HG03097 (cell line): ENCODE data around the gene FAM24B.

ENCODE experiments used
- ATAC-seq: cut with Tn5 transposase; IDR thresholded peaks from one replicate; pipeline ENCODE4 v1.9.1; 2021; ENCODE audit not compliant: unreplicated experiment, low FRiP score

Gene FAM24B

DNA sequence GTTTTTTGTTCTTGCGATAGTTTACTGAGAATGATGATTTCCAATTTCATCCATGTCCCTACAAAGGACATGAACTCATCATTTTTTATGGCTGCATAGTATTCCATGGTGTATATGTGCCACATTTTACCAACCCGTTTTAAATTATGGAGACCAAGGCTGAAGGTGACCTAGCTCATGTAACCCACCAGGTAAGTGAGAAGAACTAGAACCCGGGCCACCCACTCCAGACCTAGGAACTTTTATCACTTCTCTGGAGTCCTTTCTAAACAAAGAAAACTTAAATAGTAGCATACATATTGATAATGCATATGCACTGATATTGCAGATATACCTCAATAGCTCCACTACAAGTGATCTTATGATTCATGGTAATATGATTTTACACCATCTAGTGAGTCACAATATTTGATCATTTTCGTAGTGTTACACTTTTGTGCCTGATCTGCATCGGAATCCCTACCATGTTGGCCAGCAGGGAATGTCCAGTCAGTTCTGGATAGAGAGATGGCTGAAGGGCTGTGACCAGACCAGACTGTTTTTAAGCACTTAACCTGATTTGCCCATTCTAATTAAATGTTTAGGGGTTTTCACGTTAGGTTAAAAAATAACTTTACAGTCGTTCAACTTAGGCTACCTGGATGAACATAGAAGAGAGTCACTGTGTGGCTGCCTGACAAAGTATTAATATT lies 49.0 kb downstream of the FAM24B start:
- no peak for ATAC-seq

DNA sequence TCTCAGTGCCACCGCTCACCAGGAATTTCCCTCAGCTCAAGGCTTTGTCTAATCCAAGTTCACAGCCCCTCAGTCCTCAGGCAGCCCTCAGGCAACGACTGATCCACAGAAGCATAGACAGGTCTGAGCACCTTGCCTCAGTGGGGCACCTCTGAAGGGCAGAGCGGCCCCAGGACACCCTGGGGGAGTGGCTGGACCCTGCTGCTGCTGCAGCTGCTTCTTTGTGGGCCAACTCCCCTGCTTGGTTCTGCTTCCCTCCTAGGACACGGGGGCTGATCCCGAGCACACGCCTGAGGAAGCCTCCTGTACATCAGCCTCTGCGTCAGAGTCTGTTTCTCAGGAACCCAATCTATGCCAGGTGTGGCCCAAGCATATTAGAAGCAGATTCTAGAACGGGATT lies 49.9 kb downstream of the FAM24B start:
- ATAC-seq, result no peak

DNA sequence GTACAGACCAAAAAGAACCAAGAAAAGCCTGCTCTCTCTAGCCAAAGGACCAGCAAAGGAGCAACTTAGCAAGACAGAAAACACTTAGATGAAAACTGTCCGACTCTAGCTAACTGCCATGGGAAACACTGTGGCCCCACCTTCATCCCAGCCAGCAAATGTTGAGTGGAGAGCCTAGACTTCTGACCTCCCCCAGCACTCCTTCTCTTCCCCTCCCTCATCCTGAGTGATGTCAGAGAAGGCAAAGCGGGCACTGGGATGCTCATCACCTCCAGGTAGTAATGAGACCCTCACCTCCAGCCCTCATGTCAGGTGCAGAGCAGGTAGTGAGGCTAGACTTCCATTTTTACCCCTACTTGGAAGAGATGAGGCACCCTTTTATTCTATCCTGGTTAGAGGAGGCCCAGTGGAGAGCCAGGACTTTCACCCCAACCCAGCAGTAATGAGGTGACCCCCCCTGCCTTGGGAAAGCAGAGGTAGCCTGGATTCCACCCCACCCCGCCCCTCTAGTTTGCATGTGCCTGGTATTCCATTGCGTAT lies 50.6 kb downstream of the FAM24B start:
- no peak for ATAC-seq

DNA sequence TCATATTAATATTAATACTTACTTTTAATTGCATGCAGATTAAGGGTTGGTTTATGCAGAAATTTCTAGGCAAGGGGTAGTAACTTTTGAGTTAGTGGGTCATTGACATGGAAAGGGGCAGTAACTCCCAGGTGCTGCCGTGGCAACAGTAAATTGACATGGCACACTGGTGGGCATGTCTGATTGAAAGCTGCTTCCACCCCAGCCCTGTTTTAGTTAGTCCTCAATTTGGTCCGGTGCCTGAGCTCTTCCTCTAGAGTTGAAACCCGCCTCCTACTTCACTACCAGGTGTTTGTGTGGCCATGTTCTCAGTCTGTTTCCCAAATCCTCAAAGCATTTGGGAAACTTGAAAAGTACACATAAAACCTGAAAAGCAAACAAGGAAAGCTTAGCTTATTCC lies 52.1 kb downstream of the FAM24B start:
- ATAC-seq, result no peak

DNA sequence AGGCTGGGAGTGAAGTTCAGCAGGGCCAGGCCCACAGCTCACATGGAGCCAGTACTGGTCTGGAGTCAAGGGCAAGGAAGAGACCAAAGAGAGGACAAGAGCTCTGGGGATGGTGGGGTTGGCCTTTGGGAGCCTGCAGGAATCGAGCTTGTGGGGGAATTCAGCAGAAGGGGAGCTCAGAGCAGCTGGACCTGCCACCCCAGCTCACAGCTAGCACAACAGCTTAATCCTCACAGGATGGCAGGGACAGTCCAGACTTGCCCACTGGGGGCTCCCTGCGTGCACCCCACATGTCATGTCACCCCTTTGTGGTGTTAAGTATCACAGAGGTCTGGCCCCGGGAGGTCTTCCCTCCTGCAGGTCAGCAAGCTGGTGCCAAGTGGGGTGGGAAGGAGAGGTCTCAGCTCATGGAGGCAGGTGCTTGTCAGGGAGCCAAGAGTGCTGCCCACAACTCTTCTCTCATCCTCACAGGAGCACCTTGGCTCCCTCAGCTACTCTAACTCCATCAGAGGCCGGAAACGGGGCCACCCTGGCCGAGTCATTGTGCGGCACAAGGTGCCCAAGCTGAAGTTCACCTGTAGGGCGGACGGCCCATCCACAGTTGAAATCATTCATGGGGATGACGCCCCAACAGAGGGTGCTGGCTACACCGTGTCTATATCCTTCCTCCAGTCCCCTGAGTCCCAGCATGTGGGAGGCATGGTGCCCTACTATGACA lies 56.2 kb downstream of the FAM24B start:
- no peak for ATAC-seq

DNA sequence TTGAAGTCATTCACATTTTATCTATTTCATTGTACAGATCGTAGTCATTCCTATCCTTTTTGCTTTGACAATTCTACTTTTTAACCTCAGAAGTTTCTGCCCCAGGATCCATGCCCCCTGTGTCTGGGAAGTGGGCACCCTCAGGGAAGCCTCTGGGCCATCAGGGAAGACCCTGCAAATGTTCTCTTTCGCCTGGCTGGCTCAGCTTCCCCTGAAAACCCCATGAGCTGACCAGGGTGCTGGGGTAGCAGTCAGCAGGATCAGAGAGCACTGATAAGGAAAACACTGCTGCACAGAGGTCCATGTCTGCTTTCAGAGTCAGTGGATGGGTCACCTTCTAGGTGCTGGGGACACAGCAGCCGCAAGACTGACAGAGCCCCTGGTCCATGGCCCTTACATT lies 57.6 kb downstream of the FAM24B start:
- ATAC-seq, result no peak

DNA sequence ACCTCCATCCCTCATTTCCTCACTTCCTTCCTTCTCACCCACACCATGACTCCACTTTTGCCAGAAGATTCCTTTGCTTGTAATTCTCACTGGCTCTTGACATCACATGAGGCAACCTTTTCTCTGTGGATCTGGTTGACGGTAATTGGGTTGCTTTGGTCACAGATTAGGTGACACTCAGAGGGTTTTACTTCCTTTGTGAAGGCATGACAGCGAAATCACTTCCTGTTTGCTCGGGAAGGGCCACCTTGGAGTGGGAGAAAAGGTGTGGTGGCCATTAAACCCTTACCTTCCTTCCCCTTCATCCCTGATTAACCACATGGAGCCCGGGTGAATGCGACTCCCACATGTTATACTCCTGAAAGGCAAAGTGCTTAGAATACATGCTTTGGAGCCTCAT lies 63.9 kb downstream of the FAM24B start:
- ATAC-seq, result no peak

DNA sequence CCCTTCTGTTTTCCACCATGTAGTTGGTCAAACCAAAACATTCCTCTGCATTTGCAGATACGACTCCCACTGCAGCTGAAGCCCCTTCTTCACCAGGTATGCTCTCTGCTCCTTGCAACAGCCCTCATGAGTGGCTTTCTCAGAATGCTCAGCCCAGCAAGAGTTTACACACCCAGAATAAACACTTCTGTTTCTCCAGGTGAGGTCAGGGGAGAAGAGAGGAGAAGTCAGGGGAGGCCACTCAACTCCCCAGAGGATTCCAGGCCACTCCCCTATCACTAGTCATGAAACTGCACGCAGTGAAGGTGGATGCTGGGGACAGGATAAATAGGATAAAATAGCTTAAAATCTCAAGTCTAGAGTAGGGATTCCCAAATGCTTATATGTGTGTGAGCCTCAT lies 64.9 kb downstream of the FAM24B start:
- ATAC-seq, result no peak

DNA sequence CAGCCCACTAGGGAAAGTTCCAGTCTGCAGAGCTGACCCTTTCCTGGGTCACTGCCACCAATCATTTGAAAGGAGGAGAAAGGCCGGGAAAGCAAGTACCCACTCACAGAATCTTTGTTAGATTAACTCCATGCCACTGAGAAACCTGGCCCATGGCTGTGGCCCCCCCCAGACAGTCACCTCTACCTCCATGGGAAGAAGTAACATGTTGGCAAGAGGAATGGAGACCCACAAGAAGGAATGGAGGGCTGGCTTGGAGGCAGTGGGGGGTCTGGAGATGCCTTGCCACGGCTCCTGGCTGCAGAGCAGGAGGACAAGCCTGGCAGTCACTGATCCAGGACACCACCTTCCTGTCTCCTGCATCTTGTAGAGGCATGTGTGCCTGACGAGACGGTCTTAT lies 66.6 kb downstream of the FAM24B start:
- ATAC-seq, result no peak

DNA sequence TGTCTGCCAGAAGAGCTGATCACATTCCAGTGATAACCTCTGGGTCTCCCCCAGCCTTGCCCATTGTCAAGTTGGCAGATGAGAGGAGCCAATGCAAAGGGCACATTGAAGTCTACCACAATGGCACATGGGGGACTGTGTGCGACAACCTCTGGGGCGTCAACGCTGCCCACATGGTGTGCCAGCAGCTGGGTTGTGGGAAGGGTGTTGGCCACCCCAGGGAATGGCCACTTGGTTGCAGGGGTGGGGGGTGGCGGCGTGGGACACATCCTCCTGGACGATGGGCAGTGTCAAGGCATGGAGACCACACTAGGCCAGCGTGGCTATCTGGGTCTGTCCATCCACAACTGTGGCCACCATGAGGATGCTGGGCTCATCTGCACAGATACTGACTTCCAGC lies 77.1 kb downstream of the FAM24B start:
- ATAC-seq, result no peak
